Right kidney (tissue), 1 donor: ENCODE measurements around the gene PRM1.
"Not testable (repeated sequence)": the region's sequence is repeated elsewhere in the genome, so short reads cannot be mapped to it uniquely, and the experiment has no call there.

Source experiments
- DNase-seq: peaks from one replicate; pipeline ENCODE4 v3.0.0-alpha.2; 2016

PRM1 gene

DNA sequence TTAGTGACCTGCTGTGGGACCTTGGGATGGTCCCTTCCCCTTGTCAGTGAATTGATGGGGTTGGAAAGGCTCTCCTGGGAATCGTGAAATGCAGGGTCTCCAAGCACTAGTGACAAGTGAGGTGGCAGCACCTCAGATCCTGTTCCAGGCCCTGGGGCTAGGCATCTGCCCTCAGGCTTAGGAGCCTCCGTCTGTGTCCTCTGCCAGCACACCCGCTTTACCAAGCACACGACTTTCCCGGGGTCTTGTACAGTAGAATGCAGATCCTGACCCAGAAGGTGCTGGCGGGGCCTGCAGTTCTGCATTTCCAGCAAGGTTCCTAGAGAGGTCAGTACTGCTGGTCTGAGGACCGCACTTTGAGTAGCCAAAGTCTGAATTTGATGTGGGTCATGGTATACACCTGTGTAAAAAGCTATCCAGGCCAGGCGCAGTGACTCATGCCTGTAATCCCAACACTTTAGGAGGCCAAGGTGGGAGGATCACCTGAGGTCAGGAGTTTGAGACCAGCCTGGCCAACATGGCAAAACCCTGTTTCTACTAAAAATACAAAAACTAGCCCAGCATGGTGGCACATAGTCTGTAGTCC lies 33.3 kb upstream of the PRM1 start:
- DNase-seq = no peak

- DNase-seq = no peak
Measured at GRCh38 chr16:11313493-11314308, 32.6 kb upstream of the PRM1 start.

- DNase-seq = peak; percentile 57
Measured at GRCh38 chr16:11312718-11313492, 31.8 kb upstream of the PRM1 start.

- DNase-seq = no peak
Measured at GRCh38 chr16:11310997-11311561, 29.9 kb upstream of the PRM1 start.

GRCh38 chr16:11310634-11310977 lies 29.5 kb upstream of the PRM1 start:
- no peak for DNase-seq

- DNase-seq = no peak
Measured at GRCh38 chr16:11309895-11310633, 28.9 kb upstream of the PRM1 start.

DNA sequence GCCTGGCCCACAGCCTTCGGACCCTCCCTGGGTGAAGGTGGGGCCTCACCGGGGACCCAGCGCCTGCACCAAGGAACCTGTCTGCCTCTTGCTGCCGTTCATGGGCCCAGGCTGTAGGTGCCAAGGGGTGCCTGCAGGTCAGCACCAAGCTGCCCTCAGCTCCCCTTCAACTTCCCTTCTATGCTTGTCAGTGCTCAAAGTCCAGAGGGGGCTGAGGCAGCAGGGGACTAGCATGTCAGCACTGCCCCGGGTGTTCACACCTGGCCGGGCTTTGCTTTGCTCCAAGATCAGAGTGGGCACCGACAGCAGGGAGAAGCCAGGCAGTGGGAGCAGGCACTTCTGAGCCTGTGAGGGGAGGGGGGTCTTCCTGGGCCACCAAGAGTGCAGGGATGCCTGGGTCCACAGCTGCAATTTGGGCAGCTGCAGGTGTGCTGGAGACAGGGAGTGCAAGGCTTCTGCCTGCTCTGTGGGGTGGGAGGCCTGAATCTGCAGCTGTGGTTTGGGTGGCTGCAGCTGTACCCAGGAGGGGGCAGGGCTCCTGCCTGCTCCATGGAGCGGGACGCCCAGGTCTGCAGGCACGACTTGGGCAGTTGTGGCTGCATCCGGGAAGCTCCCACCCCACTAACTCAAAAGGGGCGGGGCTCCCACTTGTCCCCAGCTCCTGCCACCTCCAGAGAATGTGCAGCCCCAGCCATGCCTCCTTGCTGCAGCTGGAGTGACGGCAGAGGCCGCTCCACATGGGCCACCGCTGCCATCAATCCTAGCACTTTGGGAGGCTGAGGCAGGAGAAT lies 27.6 kb upstream of the PRM1 start:
- DNase-seq = peak; percentile 59

DNA sequence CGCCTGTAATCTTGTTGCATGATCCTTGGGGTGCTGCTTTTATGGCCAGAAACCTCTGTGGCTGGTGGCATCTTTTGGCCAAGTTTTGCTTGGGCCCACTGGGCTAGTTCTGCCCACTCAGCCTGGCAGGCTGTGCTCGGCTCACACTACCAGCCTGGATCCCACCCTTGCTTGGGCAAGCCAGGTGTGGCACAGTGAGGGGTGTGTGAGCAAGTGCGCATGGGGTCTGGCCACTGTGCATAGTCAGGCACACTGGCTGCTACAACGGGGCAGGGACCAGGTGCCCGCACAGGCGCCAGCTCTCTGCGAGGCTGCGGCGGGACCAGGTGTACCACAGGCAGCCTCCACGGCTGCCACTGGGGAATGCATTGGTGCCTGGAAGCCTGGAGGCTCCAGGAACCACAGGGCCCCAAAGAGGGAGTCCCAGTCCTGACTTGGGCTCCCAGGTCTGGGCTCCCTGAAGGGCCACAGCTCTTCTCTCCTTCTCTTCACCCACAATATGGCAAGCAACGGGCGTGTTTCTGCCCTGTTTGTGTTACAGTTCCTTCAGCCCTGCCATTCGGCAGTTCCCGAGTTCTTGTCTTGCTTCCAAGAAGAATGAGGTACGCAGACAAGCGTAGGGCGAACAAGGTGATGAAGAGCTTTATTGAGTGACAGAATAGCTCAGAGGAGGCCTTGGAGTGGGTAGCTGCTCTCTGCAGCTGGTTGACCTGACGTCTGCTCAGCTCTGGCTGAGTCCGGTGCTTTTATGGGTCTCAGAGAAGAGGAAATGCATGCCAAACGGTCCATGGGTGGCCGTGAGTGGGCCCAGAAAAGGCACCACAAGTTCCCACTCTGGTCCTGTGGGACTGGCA lies 26.7 kb upstream of the PRM1 start:
- DNase-seq = no peak

DNA sequence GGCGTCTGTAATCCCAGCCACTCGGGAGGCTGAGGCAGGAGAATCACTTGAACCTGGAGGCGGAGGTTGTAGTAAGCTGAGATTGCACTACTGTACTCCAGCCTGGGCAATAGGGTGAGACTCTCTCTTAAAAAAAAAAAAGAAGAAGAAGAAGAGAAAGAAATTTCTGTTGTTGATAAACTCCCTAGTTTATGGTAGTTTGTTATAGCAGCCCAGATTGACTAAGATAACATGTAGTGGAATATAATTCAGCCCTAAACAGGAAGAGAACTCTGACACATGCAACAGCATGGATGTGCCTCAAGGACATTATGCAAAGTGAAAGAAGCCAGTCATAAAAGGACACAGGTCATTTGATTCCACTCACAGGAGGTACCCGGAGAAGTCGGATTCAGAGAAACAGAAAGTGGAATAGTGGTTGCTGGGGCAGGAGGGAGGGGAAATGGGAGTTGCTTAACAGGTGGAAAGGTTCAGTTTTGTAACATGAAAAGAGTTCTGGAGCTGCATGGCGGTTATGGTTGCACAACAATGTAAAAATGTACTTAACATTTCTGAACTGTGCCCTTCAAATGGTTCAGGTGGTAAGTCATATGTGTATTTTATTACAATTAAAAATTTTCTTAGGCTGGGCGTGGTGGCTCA lies 26.0 kb upstream of the PRM1 start:
- no peak for DNase-seq

DNA sequence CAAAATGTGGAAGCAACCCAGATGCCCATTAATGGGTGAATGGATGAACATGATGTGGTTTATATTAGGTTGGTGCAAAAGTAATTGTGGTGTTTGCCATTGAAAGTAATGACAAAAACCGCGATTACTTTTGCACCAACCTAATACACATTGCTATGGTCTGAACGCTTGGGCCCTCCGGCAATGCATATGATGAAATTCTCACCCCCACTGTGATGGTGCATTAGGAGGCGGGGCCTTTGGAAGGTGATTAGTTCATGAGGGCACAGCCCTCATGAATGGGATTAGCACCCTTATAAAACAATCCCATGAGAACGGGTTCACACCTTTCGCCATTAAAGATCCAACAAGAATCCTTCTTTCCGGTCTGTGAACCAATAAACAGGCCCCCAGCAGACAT lies 25.3 kb upstream of the PRM1 start:
- DNase-seq = no peak

- peak; percentile 47 for DNase-seq
Measured at GRCh38 chr16:11303405-11304138, 22.4 kb upstream of the PRM1 start.

DNA sequence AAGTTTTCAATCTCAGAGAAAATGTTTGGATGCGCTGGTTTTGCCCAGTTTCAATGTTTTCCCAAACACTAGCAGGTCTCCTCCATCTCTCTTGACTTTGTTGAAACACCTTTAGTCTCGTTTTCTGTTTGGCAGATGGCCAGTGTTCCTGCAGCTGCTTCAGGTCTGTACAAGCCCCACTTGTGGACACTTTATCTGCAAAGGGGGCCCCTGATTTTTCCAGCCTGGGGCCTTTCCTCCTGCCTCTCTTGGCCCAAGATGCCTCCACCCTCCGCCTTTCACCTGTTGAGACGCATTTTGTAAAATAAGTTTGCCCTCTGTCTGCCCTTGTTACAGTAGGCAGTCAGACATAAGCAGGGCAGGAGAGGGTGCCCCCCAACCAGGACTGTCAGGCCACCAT lies 21.8 kb upstream of the PRM1 start:
- peak; percentile 37 for DNase-seq

DNA sequence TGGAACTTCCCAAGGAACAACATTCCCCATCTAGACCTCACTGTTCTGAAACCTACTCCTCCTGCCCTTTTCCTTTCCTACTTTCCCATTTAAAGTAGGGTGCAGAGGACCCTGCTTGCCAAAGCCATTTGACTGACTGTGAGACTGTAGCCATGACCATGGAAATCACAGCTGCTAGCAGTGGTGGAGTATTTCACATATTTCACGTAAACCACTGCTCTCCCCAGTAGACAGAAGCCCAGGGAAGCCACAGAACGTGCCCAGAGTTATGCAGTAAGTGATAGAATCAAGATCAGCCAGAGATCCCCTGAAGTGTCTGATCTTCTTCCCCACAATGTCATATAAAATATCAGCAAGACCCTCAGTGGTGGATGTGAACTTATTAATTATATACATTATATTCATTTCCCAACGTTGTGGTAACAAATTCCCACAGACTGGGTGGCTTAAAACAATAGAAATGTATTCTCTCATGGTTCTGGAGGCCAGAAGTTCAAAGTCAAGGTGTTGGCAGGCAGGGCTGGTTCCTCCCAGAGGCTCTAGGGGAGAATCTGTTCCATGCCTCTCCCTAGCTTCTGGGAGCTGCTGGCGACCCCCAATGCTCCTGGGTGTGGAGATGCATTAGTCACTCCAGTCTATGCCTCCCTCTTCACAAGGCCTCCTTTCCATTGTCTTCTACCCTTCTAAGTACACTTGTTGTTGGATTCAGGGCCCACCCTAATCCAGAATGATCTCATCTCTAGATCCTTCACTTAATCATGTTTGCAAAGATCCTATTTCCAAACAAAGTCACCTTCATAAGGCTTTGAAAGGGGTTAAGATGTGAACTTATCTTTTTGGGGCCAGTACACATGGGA lies 20.7 kb upstream of the PRM1 start:
- no peak for DNase-seq

DNA sequence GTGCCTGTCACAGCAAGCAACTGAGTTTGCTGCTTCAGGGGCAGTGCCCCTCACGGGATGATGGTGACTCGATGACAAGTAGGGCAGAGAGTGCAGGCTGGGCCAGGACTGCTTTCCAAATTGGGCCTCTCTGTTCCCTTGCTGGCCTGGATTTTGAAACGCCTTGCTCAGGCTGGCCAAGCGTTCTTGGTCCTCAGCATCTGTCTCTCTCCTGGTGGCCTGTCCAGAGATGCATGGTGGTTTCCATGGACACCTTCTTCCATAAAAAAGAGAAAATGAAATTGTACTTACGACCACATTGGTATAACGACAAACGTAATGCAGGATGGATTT lies 19.4 kb upstream of the PRM1 start:
- no peak for DNase-seq

GRCh38 chr16:11299865-11300559 lies 18.9 kb upstream of the PRM1 start:
- no peak for DNase-seq

GRCh38 chr16:11298950-11299547 lies 17.9 kb upstream of the PRM1 start:
- DNase-seq = not testable (repeated sequence)

DNA sequence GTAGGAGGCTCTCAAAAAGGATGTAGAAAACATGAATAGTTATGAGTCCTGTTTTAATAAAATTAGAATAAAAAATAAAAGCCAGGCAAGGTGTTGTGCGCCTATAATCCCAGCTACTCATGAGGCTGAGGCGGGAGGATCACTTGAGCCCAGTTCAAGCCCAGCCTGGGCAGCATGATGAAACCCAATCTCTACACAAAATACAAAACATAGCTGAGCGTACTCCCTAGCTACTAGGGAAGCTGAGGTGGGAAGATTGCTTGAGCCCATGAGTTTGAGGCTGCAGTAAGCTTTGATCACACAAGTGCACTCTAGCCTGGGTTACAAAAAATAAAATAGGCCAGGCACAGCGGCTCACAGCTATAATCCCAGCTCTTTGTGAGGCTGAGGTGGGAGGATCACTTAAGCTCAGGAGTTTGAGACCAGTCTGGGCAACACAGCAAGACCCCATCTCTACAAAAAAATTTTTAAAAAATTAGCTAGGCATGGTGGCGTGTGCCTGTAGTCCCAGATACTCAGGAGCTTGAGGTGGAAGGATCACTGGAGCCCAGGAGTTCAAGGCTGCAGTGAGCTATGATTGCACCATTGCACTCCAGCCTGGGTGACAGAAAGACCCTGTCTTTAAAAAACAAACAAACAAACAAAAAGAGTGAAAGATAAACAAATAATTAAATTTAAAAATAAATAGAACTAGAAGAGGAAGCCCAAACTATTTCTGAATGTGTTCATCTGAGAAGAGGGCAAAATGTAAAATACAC lies 17.2 kb upstream of the PRM1 start:
- DNase-seq = no peak
